IMR-90 (cell line): ENCODE results near the gene LATS2. TPM values are rescaled to one million over a fixed set of nuclear protein-coding genes. Genes with fewer than 3 reads are reported as not detected.
"Not testable (repeated sequence)": the region's sequence is repeated elsewhere in the genome, so short reads cannot be mapped to it uniquely, and the experiment has no call there.

Experiments used
- ATAC-seq: fragments of 200-7000 bp; cut with Tn5 transposase; 2 replicates; pipeline ENCODE4 v1.9.1; 2020; ENCODE audit warnings: low read depth, mild to moderate bottlenecking, moderate library complexity
- BruUV-seq: library from RNA; stranded (reverse); fragments of 400-500 nt; replicated peaks from 2 replicates; lab custom pipeline; 2021; lab: Mats Ljungman, UMichigan
- CTCF ChIA-PET: fragments of 300-600 bp; formaldehyde crosslinking; extraction: SDS; loops from one replicate; lab custom pipeline; 2021; ENCODE audit warnings: antibody characterized with exemption; lab: Yijun Ruan, JAX
- POLR2A ChIA-PET: fragments of 300-600 bp; sonication (Branson Sonifier 250); formaldehyde crosslinking; loops from one replicate; lab custom pipeline; 2022; ENCODE audit warnings: antibody characterized with exemption; ENCODE audit not compliant: unreplicated experiment; lab: Charles Lee
- DNase-seq: peaks from one replicate; pipeline ENCODE4 v3.0.0; 2013
- H2AFZ ChIP-seq: replicated peaks from 2 replicates; pipeline ENCODE3; 2013; ENCODE audit warnings: low read length, mild to moderate bottlenecking; ENCODE audit not compliant: poor library complexity
- H2AK5ac ChIP-seq: 2 replicates; pipeline ENCODE4 v1.6.1; 2013; ENCODE audit warnings: low read depth, low read length, inconsistent platforms
- H2AK9ac ChIP-seq: replicated peaks from 2 replicates; pipeline ENCODE3; 2013; ENCODE audit warnings: mild to moderate bottlenecking, low read depth, low read length, moderate library complexity; ENCODE audit not compliant: poor library complexity
- H2BK120ac ChIP-seq: 2 replicates; pipeline ENCODE4 v1.6.1; 2013; ENCODE audit warnings: low read depth, low read length, inconsistent platforms
- H2BK15ac ChIP-seq: 3 replicates; pipeline ENCODE4 v1.6.1; 2013; ENCODE audit warnings: low read depth, low read length, inconsistent platforms
- H2BK20ac ChIP-seq: 2 replicates; pipeline ENCODE4 v1.6.1; 2013; ENCODE audit warnings: low read depth, mild to moderate bottlenecking, inconsistent platforms, low read length, moderate library complexity
- H2BK5ac ChIP-seq: 2 replicates; pipeline ENCODE4 v1.6.1; 2013; ENCODE audit warnings: mild to moderate bottlenecking, low read depth, low read length, inconsistent platforms; ENCODE audit not compliant: poor library complexity, severe bottlenecking
- H3K14ac ChIP-seq: replicated peaks from 2 replicates; pipeline ENCODE4 v1.6.1; 2013; ENCODE audit warnings: low read depth, low read length, inconsistent platforms
- H3K18ac ChIP-seq: 2 replicates; pipeline ENCODE4 v1.6.1; 2013; ENCODE audit warnings: low read depth, low read length, control low read depth
- H3K23ac ChIP-seq: 2 replicates; pipeline ENCODE4 v1.6.1; 2013; ENCODE audit warnings: low read depth, low read length, inconsistent platforms
- H3K27ac ChIP-seq: 2 replicates; pipeline ENCODE4 v1.5.1; 2013; ENCODE audit warnings: mild to moderate bottlenecking, control low read depth, low read length; ENCODE audit not compliant: insufficient read depth
- H3K27me3 ChIP-seq: 2 replicates; pipeline ENCODE4 v1.6.1; 2013; ENCODE audit warnings: low read length; ENCODE audit not compliant: control insufficient read depth, insufficient read depth
- H3K36me3 ChIP-seq: 2 replicates; pipeline ENCODE4 v1.6.1; 2013; ENCODE audit warnings: low read length, mixed read lengths; ENCODE audit not compliant: control insufficient read depth, insufficient read depth
- H3K4ac ChIP-seq: 2 replicates; pipeline ENCODE4 v1.6.1; 2013; ENCODE audit warnings: low read depth, low read length, inconsistent platforms
- H3K4me1 ChIP-seq: 2 replicates; pipeline ENCODE4 v1.6.1; 2013; ENCODE audit warnings: low read length, mixed read lengths; ENCODE audit not compliant: control insufficient read depth, insufficient read depth
- H3K4me2 ChIP-seq: 2 replicates; pipeline ENCODE4 v1.6.1; 2013; ENCODE audit warnings: low read depth, mild to moderate bottlenecking, control low read depth, low read length, moderate library complexity
- H3K4me3 ChIP-seq: 2 replicates; pipeline ENCODE4 v1.5.1; 2013; ENCODE audit warnings: low read depth, mild to moderate bottlenecking, control low read depth, low read length, moderate library complexity; ENCODE audit not compliant: insufficient read depth
- H3K56ac ChIP-seq: 2 replicates; pipeline ENCODE4 v1.6.1; 2013; ENCODE audit warnings: low read length, inconsistent platforms; ENCODE audit not compliant: insufficient read depth; ENCODE audit errors: extremely low read depth
- H3K79me1 ChIP-seq, 2 experiments: 2 replicates each; pipeline ENCODE4 v1.6.1; 2013; ENCODE audit warnings: low read length in 2 of 2, inconsistent platforms in 1 of 2, low read depth in 1 of 2
- H3K9ac ChIP-seq: 2 replicates; pipeline ENCODE4 v1.6.1; 2013; ENCODE audit warnings: low read depth, low read length, control low read depth
- H3K9me1 ChIP-seq: 2 replicates; pipeline ENCODE4 v1.6.1; 2013; ENCODE audit warnings: low read length, inconsistent platforms; ENCODE audit not compliant: insufficient read depth
- H3K9me3 ChIP-seq: 2 replicates; pipeline ENCODE4 v1.6.1; 2013; ENCODE audit warnings: low read length; ENCODE audit not compliant: control insufficient read depth, insufficient read depth
- H4K20me1 ChIP-seq: 2 replicates; pipeline ENCODE4 v1.6.1; 2013; ENCODE audit warnings: low read length, inconsistent platforms; ENCODE audit not compliant: insufficient read depth
- H4K5ac ChIP-seq: 2 replicates; pipeline ENCODE4 v1.6.1; 2013; ENCODE audit warnings: mild to moderate bottlenecking, low read depth, low read length, control low read depth
- H4K8ac ChIP-seq, 2 experiments: 2 replicates each; pipeline ENCODE4 v1.6.1; 2013; ENCODE audit warnings: low read depth in 2 of 2, low read length in 2 of 2, control low read depth in 1 of 2, inconsistent platforms in 1 of 2
- H4K91ac ChIP-seq: 2 replicates; pipeline ENCODE4 v1.6.1; 2013; ENCODE audit warnings: low read depth, low read length, inconsistent platforms; ENCODE audit not compliant: insufficient read depth
- WGBS, 2 experiments: methylation state at CpG; one replicate each; pipeline versions ENCODE4 v1.1.5 to v1.1.7; 2013; ENCODE audit warnings: missing lambda C conversion rate in 2 of 2; ENCODE audit not compliant: insufficient read length in 1 of 2; ENCODE audit errors: extremely low coverage in 2 of 2; 5-methylcytosine and 5-hydroxymethylcytosine counted together
- dilution Hi-C: fragments of 300-500 bp; cut with HindIII; formaldehyde crosslinking; loops from one replicate; pipeline ENCODE4 v1.14.3; 2018; ENCODE audit warnings: low sequenced_read_pairs; ENCODE audit not compliant: unreplicated experiment
- in situ Hi-C: fragments of 300-500 bp; cut with MboI; formaldehyde crosslinking; loops from 3 replicates; pipeline ENCODE4 v1.14.3; 2019; ENCODE audit warnings: low sequenced_read_pairs, inconsistent platforms, mixed read lengths
- intact Hi-C: fragments of 100-400 bp; cut with micrococcal nuclease; formaldehyde crosslinking; loops from 2 replicates; pipeline ENCODE4 v1.10.0; 2022
- polyA plus RNA-seq, 3 experiments: library from polyadenylated mRNA; depleted of rRNA; stranded (reverse); fragments of >200 nt; gene quantifications; 2 replicates each; pipeline ENCODE4 v1.2.3, GENCODE V29; 2012; ENCODE audit warnings: low replicate concordance in 1 of 3
- total RNA-seq: library from RNA; depleted of rRNA; stranded (reverse); fragments of >200 nt; gene quantifications from 2 replicates; pipeline ENCODE4 v1.2.3, GENCODE V29; 2012

LATS2 gene
- total and polyA plus RNA-seq, 2 of the 4 experiments (the other 2 are of a cell fraction), result 12.7 to 22.4 TPM

GRCh38 chr13:20957049-20957620, 104.3 kb downstream of the LATS2 start:
- H3K18ac ChIP-seq, H3K79me1 ChIP-seq, DNase-seq, H4K8ac ChIP-seq, intact Hi-C loops, CTCF ChIA-PET, H4K5ac ChIP-seq, H3K4me3 ChIP-seq, BruUV-seq, H4K91ac ChIP-seq, H3K9me3 ChIP-seq, H4K20me1 ChIP-seq, H3K23ac ChIP-seq, H2BK120ac ChIP-seq, H3K56ac ChIP-seq, H2BK20ac ChIP-seq, H2AK9ac ChIP-seq, H2AK5ac ChIP-seq, H3K27ac ChIP-seq, H3K4me1 ChIP-seq, H3K36me3 ChIP-seq, H3K27me3 ChIP-seq, H3K4me2 ChIP-seq, H2BK5ac ChIP-seq, H3K9me1 ChIP-seq, H3K4ac ChIP-seq, H3K14ac ChIP-seq, ATAC-seq, H3K9ac ChIP-seq, dilution Hi-C loops, POLR2A ChIA-PET, in situ Hi-C loops, H2AFZ ChIP-seq, H2BK15ac ChIP-seq: not testable (repeated sequence)
- no CpG with 5 or more reads among the region's 10 CpGs for WGBS, 2 experiments
